ENCODE data around the gene IL11.
"Not testable (repeated sequence)": the region's sequence is repeated elsewhere in the genome, so short reads cannot be mapped to it uniquely, and the experiment has no call there.

Gene IL11

GRCh38 chr19:55402509-55402908 lies 32.2 kb upstream of the IL11 start:
- TF ChIP-seq CTCF (IDR thresholded peaks at IDR 0.05; ENCODE audit: control extremely low read depth, extremely low read depth, low read depth, missing control alignments): no peak
- ChIA-PET CTCF (interaction anchor here (0.8 to 1.1 kb wide), 3 partner anchors 16 to 102 kb away, joined by 3 to 4 read pairs (median 3); no protein-coding TSS in a partner anchor), POLR2A (interaction anchor here (0.6 to 1.8 kb wide), 6 partner anchors 15 to 433 kb away, joined by 3 to 5 read pairs (median 4); no protein-coding TSS in a partner anchor)
- DNase-seq (ENCODE audit: extremely low spot score): no peak

- DNase-seq (ENCODE audit: extremely low spot score): not testable (repeated sequence)
- CTCF ChIA-PET: interaction anchor here (1.0 to 1.1 kb wide), 2 partner anchors 61 to 103 kb away, joined by 3 to 4 read pairs; no protein-coding TSS in a partner anchor
- POLR2A ChIA-PET: interaction anchor here (1.2 kb wide), 1 partner anchor 321 kb away, joined by 3 read pairs; no protein-coding TSS in a partner anchor
These were observed 31.1 kb upstream of the IL11 start for GRCh38 chr19:55401390-55401789.

- POLR2A ChIA-PET: interaction anchor here (1.0 to 1.6 kb wide), 3 partner anchors 10 to 16 kb away, joined by 3 to 5 read pairs (median 4); partner anchors contain the start of genes RPL28 and TMEM238
These were observed 30.2 kb upstream of the IL11 start for GRCh38 chr19:55400281-55401087.

GRCh38 chr19:55398200-55398925 lies 28.1 kb upstream of the IL11 start:
- POLR2A ChIA-PET: interaction anchor here (0.5 to 1.6 kb wide), 5 partner anchors 9 to 1261 kb away, joined by 3 to 6 read pairs (median 4); partner anchors contain the start of gene UBE2S
- DNase-seq (ENCODE audit: extremely low spot score): peak; percentile 59
- CTCF ChIA-PET: interaction anchor here (0.7 to 1.3 kb wide), 2 partner anchors 20 to 39 kb away, joined by 3 to 4 read pairs; no protein-coding TSS in a partner anchor
- no peak for TF ChIP-seq CTCF (IDR thresholded peaks at IDR 0.05; ENCODE audit: control extremely low read depth, extremely low read depth, low read depth, missing control alignments)

More at GRCh38 chr19:55400281-55401087, 30.2 kb upstream of the IL11 start:
- no peak for DNase-seq (ENCODE audit: extremely low spot score)
- TF ChIP-seq CTCF (IDR thresholded peaks at IDR 0.05; ENCODE audit: control extremely low read depth, extremely low read depth, low read depth, missing control alignments): no peak
- CTCF ChIA-PET: interaction anchor here (2.1 kb wide), 1 partner anchor 16 kb away, joined by 6 read pairs; the partner anchor contains the start of gene TMEM238

GRCh38 chr19:55392820-55393761 lies 22.8 kb upstream of the IL11 start:
- POLR2A ChIA-PET: interaction anchor here (1.2 to 1.5 kb wide), 2 partner anchors 9 to 12 kb away, joined by 3 to 13 read pairs; partner anchors contain the start of gene TMEM238
- TF ChIP-seq CTCF (IDR thresholded peaks at IDR 0.05; ENCODE audit: control extremely low read depth, extremely low read depth, low read depth, missing control alignments): no peak
- CTCF ChIA-PET: interaction anchor here (1.9 kb wide), 1 partner anchor 25 kb away, joined by 6 read pairs; no protein-coding TSS in a partner anchor
- no peak for DNase-seq (ENCODE audit: extremely low spot score)
